ENCODE data around the gene SCML1.

SCML1 gene

GRCh38 chrX:17801431-17801830 lies 64.1 kb downstream of the SCML1 start:
- DNase-seq: no peak

GRCh38 chrX:17802756-17803155 lies 65.5 kb downstream of the SCML1 start:
- DNase-seq: no peak

GRCh38 chrX:17803449-17803848 lies 66.2 kb downstream of the SCML1 start:
- DNase-seq: no peak

Measured in NCI-H526 (cell line).